GM21576 (cell line): Measurements from ENCODE around the gene PSMD3.

Experiments
- ATAC-seq: cut with Tn5 transposase; IDR thresholded peaks from one replicate; pipeline ENCODE4 v1.9.1; 2021; ENCODE audit warnings: mild to moderate bottlenecking, moderate library complexity; ENCODE audit not compliant: unreplicated experiment

Gene PSMD3

DNA sequence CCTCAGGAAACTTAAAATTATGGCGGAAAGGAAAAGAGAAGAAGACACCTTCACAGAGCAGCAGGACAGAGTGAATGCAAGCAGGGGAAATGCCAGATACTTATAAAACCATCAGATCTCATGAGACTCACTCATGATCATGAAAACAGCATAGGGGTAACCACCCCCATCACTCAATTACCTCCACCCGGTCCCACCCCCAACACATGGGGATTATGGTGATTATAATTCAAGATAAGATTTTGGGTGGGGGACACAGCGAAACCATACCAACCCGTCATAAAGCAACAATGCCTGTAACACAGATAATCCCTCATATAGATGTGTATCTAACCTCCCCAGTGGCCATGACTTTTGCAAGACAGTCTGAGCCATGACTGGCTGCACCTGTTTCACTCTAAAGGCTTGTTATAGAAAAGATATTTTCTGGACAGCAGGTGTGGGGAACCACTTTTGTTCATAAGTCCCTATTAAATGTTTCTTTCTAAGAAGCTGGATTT, 24.8 kb upstream of the PSMD3 start:
- no peak for ATAC-seq

- ATAC-seq: no peak
Measured at GRCh38 chr17:39960524-39961041, 20.0 kb upstream of the PSMD3 start.

GRCh38 chr17:39962642-39963220, 17.9 kb upstream of the PSMD3 start, which contains the start of gene GSDMA:
GSDMA (plus strand) TSS chr17:39963004; CDS start chr17:39965688, 2,684 bp downstream.
- no peak for ATAC-seq

DNA sequence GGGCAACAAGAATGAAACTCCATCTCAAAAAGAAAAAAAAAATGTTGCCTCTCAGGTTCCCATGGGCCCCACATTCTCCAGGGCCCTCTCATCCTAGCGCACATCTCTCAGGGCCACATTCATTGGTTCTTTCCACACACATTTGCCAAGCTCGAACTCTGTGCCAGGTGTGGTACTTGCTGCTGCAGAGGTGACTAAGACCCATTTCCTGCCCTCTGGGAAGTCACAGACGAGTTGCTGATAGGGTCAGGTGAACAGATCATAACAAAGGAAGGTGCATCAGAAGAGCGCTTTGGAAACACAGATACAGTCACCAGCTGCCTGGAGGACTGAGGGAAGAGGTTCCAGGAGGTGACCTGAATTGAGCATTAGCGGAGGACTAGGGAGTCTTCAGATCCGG, 16.8 kb upstream of the PSMD3 start:
- no peak for ATAC-seq

DNA sequence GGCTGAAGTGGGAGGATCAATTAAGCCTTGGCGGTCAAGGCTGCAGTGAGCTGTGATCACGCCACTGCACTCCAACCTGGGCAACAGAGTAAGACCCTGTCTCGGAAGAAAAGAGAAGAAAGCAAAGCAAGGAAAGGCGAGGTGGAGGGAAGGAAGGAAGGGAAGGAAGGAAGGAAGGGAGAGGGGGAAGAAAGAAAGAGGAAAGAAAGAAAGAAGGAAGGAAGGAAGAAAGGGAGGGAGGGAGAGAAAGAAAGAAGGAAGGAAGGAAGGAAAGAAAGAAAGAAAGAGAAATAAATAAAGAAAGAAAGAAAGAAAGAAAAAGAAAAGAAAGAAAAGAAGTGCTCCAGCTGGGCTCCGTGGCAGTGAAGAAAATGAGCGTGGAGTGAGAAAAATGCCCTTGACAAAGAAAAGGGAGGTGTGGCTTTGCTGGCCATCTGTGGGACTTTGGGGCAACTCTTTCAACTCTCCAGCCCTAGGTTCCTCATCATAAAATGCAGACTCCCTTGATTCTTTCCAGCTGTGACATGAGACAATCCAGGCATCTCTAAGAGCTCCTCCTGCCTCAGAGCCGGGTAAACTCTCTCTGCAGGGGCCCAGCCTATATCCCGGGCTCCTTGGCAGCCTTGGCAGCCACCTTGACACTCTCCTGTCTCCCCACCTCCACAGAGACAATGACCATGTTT, 15.4 kb upstream of the PSMD3 start:
- ATAC-seq: no peak

DNA sequence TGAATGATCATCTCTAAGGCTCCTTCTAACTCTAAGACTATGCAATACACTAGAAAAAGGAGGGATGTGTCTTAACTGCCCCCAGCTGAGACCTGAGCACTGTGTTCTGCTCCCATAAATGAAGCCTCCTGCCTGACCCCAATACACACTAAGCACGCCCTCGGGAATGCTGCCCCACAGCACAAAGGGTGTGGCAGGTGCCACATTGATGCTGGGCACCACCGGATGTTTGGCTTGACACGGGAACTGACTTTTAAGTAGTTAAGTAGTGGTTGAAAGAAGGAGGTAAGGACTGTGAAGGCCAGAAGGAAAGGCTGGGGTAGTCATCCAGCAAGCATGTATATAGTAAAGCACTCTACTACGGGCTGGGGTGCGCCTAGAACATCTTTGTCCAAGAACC, 13.8 kb upstream of the PSMD3 start:
- ATAC-seq: no peak

DNA sequence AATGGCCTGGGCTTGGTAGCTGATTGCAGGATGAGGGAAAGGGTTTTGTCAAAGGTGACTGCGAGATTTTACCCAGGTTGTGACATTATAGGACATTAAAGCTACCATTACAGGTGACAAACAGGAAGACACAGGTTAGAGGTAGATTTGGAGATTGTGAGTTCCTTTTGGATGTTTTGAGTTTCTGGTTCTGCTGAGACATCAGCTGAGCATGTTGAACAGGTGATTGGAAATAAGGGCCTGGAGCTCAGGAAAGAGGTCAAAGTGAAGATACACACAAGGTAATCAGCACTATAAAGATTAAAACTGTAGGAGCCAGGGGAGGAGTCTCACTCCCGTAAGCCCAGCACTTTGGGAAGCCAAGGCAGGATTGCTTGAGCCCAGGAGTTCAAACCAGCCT, 11.8 kb upstream of the PSMD3 start:
- no peak for ATAC-seq

GRCh38 chr17:39969375-39969774, 11.2 kb upstream of the PSMD3 start:
- ATAC-seq: no peak

GRCh38 chr17:39970157-39970692, 10.4 kb upstream of the PSMD3 start:
- no peak for ATAC-seq

- ATAC-seq: no peak
Measured at GRCh38 chr17:39971076-39971603, 9.5 kb upstream of the PSMD3 start.

DNA sequence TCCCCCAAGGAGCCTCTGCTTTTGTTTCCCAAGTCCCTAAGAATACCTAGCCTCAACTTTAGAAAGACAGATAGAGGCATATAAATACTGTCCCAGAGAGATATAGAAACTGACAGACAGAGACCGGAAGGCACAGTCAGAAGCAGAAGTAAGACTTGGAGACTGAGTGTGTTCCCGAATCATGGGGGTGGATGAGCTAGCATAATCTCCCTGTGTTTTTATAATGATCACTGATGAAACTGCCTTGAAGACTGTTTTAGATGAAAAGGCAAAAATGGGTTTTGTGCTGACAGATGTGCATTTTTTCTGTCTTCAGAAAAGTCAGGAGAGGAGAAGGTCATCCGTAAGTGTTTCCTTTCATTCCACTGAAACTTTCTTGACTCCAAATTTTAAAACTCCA, 8.3 kb upstream of the PSMD3 start:
- no peak for ATAC-seq

GRCh38 chr17:39973496-39973895, 7.1 kb upstream of the PSMD3 start:
- no peak for ATAC-seq

- ATAC-seq: no peak
Measured at GRCh38 chr17:39974433-39974832, 6.2 kb upstream of the PSMD3 start.

- ATAC-seq: no peak
Measured at GRCh38 chr17:39975801-39976200, 4.8 kb upstream of the PSMD3 start.

- ATAC-seq: no peak
Measured at GRCh38 chr17:39979016-39979670, 1.5 kb upstream of the PSMD3 start.

DNA sequence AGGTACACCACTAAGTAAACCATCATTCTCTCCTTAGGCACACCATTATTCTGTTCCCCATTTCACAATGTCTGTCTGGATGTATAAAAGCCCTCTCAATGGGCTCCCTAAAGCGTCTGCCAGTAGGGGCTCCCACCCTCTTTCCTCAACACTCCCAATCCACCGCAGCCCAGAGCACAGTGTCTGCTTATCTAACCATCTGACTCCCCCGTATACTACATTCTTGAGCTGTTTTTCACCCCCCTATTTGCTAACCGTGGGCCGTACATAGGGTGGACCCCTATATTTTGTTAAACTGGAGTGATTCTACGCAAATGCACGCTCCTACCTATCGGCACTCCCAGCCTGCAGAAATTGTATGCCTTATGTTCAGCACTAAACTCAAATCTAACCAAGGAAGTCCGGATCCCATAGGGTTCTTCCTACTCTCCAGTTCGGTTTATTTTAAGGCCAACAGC, 685 bp upstream of the PSMD3 start:
- ATAC-seq: no peak

DNA sequence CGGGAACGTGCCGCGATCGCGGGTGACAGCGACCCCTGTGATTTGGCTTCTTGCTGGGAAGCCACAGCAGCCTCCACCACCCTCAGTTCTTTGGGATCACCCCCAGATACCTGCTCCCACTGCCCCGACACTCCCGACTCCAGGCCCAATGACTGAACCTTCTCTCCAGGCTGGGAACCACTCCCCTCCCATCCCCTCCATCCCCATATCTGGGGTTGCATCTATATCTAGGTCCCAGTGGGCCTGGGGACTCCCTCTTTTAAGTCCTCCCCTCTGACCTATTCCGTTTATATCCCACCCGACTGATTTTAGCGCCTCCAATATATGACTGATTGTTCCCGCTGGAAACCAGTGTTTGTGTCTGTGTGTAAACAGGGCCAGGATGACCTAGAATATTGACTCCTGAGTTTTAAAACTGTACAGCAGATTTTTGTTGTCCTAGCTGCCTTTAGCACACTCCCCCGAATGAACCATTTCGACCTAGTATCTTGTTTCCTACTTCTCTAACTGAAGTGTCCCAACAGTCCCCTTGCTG, 667 bp downstream of the PSMD3 start:
- no peak for ATAC-seq

GRCh38 chr17:39981766-39982375, 1.3 kb downstream of the PSMD3 start:
- no peak for ATAC-seq

- ATAC-seq: no peak
Measured at GRCh38 chr17:39988206-39988810, 7.7 kb downstream of the PSMD3 start.

- ATAC-seq: no peak
Measured at GRCh38 chr17:39994448-39994847, 13.8 kb downstream of the PSMD3 start.
